NCI-H1436 (cell line): ENCODE measurements around the gene RTN4R.

ENCODE experiments used
- DNase-seq: peaks from one replicate; lab custom pipeline; 2025; lab: John Stamatoyannopoulos, UW

Gene RTN4R

DNA sequence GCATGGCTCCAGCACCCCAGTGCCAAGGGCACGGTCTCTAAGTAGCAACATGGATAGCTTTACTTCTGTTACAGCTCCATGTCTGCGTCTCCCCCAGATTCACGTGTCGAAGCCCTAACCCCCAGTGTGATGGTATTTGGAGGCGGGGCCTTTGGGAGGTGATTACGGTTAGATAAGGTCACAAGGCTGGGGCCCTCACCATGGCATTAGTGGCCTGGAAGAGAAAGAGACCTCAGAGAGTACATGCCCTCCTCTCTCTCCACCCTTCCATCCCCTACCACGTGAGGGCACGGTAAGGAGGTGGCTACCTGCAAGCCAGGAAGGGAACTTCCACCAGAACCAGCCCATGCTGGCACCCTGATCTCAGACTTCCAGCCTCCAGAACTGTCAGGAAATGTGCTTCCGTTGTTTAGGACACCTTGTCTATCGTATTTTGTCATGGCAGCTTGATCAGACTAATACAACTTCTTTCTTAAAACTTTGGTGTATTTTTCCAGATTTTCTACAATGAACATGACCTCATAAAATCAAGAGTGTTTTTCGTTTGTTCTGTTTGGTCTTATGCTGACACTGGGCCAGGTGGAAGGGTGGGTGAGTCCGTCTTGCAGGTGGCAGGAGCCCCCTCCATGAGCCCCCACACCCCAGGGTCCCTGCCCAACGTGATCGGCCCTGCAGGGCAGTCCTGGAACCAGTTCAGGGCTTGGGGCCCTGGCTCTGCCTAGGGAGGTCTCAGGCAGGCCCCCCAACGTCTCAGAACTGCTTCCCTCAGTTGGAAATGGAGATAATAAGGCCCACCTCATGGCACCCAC lies 10.7 kb downstream of the RTN4R start:
- no peak for DNase-seq

DNA sequence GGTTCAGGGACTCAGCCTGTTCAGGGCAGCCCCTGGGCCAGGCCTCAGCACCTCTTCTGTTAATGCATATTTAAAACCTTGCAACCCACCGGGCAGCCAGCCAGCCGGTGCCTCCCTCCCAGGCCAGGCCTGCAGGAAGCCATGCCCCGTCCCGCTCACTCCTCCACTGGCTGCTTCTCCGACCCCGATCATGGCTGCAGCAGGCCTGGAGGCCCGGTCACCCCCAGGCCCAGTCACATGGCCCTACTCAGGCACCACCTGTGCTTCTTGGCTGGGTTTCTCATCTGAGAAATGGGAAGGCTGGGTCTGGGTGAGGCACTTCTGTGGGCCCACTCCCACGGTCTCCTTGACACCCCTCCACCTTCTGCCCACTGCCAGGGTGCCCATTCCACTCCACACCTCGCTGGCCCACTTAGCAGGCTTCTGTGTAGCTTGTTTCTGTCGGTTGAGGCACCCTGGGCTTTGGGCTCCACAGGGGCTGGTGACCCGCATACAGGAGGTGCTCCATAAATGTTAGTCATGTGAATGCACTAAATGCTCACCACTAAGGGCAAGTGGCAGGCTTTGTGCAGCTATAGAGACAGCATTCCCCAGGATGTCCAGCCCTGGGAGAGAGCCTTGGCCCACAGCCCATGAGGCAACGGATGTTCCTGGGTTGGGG lies 11.4 kb downstream of the RTN4R start:
- DNase-seq: no peak

DNA sequence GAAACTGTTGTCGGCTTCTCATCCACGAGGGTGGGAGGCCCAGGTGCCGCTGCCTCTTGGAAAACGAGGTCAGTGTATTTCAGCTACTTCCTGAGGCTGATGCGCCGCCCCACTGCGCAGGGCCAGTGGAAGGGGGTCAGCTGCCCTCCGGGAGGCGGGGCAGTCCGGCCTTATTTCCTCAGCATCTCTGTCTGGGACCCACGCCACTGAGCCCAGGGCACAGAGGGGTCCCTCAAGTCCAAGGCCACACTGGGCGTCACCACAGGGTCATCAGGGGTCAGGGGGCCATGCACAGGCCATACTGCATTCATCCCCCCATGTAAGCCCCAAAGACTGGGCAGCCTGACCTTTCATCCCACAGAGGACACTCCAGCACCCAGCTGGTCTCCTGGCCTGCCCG lies 12.1 kb downstream of the RTN4R start:
- no peak for DNase-seq

DNA sequence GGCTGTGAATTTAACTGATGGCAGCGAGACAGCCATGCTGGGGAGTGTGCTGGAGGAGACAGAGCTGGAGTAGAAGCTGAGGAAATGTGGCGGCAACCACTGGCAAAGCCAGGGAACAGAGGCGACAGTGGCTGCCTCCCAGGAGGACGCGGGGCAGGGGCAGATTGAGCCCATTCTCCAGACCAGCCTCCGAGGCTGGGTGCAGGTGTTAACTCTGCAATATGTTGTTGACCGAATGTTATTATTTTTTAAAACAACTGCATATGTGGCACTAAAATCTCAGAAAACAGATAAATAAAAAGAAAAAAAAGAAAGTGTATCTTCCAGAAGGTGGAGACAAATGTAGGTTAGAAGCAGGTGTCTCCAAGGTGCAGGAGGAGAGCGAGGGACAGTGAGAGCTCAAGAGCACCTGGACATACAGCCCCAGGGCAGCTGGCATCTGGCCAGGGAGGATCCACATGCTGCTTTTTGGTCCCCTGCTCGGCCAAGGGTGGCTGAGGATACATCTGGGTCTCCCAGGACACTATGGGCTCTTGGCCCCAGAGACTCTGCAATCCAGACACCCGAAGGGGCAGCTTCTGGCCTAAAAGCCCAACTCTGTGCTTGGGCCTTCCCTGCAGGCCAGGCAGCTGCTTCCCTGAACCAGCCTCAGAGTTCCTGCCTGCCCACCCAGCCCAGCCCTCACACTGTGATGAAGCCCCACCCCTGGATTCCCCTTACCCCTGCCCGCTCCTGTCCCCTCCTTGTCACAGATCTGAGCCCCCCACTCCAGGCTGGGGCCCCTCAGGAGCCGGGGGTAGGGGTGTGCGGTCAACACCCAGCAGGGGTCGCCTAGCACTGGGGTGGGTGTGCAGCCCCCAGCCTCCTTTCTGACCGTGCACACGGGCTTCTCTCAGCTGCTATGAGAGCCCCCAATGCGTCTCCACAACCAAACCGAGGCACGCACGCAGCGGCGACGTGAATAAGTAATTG lies 12.9 kb downstream of the RTN4R start:
- no peak for DNase-seq

DNA sequence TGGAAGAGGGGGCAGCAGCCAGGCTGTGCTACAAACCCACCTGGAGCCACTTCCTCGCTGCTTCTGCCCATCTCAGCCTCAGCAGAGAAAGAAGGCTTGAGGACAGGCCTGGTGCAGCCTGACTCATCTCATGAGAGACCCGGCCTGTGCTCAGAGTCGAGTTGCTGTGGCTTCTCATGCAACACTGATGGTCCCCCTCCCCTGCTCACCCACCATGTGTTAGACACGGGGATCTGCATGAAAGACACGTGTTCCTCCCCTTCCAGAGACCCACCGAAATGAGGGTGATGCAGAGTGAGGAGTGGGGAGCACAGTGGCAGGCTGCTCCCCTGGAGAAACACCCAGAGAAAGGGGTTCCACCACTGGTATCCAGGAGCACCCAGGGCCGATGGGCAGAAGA lies 15.0 kb downstream of the RTN4R start:
- DNase-seq: no peak

DNA sequence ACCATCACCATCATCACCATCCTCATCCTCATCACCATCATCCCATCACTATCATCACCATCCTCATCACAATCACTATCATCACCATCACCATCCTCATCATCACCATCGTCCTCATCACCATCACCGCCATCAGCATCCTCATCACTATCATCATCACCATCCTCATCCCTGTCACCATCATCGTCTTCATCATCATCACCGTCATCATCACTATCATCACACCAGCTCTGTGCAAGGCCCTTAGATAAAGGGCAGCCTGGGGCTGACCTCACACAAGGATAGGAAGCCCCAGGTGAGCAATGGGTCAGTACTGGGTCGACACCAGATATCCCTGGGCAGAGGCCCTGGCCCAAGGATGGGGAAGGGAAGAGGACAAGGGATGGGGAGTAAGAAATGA lies 16.1 kb downstream of the RTN4R start:
- DNase-seq: no peak

DNA sequence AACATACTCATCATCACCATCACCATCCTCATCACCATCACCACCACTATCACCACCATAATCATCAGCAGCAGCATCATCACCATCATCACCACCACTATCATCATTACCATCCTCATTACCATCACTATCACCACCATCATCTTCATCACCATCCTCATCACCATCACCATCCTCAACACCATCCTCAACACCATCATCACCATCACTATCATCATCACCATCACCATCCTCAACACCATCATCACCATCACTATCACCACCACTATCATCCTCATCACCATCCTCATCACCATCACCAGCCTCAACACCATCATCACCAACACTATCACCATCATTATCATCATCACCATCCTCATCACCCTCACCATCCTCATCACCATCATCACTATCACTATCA lies 16.6 kb downstream of the RTN4R start:
- DNase-seq: no peak

DNA sequence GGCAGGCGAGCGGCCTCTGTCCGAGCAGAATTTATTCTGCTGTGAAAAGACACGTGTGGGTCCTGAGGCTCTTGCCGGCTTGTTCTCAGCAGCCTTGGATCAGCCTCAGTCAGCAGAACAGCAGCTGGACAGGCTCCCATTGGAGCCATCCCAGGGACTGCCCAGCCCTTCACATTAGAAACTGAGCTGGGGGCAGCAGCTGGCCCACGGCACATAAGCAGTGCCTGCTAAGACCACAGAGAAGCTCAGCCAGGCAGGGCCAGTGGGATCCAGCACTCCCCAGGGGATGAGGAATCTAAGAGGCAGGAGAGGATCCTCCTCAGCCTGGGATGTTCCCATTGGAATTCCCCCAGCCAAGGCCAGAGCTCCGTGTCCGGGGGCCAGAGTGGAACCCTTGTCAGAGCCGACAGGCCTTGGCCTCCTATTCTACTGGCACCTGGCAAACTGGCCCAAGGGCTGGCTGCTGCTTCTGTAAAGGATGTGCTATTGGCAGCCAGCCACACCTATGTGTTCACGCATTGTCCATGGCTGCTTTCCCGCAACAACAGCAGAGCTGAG lies 18.2 kb downstream of the RTN4R start:
- DNase-seq: no peak

DNA sequence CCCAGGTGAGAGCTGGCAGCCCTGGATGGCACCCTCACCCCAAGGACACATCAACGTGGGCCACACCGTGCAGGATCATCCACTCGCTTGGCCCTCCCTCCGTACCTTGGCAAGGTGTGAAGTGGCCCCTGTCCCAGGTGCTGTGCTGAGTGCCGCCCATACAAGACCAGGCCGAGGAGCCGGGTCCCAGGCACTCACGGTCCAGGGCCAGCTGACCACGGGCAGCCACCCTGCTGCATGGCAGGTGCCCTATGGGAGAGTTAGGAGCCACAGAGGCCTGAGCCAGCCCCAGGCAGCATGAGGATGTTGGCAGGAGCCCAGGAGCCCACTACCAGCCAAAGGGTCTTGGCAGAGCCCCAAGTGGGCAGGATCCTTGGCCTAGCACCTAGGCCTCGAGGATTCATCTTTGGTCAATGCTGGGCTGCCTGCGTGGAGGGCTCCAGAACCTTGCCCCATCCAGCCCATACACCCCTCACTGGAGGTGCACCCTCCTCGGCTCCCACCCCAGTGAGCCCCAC lies 19.6 kb downstream of the RTN4R start:
- no peak for DNase-seq

DNA sequence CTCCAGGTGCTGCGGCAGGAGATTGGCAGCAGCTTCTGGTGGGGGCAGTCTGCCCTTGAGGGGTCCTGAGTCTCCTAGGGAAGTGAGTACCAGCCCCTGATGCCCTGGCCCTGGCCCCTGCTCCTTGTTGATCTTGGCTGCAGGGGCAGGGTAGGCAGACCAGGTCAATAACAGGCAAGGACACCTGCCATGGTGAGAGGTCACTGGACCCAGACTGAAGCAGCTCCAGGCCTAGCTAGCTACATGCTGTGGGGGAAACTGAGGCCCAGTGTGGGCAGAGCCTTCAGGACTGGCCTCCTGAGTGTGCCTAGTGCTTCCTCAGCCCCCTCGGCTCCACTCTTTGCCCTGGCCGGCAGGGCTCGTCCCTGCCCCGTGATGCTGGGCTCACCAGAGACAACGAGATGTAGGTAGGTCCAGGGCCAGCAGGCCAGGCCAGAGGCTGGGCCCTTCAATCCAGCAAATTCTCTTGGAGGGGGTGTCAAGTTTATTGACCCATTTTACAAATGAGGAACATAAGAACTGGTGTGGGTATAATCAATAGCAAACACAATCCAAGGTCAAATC lies 20.4 kb downstream of the RTN4R start:
- DNase-seq: no peak

DNA sequence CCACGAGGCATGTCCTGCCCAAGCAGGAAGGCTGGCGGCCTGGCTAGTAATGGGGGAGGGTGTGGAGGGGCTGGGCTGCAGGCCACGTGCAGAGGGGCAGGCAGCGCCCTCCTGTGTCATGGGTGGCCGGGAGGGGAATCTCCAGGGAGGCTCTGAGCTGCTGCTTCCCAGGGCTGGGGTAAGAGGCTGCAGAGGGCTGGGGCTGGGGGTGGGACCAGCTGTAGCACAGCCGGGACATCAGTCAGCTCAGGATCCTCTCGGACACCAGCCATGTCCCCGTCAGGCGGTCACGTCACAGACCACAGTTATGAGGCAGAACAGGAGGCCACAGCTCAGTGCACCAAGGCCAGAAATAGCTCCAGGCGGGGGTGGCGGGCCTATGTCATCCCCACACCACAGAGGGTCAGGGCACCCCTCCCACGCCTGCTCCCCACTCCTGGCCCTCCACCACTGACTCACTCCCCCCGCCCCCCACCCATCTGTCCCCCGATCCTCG lies 21.1 kb downstream of the RTN4R start:
- DNase-seq: no peak

DNA sequence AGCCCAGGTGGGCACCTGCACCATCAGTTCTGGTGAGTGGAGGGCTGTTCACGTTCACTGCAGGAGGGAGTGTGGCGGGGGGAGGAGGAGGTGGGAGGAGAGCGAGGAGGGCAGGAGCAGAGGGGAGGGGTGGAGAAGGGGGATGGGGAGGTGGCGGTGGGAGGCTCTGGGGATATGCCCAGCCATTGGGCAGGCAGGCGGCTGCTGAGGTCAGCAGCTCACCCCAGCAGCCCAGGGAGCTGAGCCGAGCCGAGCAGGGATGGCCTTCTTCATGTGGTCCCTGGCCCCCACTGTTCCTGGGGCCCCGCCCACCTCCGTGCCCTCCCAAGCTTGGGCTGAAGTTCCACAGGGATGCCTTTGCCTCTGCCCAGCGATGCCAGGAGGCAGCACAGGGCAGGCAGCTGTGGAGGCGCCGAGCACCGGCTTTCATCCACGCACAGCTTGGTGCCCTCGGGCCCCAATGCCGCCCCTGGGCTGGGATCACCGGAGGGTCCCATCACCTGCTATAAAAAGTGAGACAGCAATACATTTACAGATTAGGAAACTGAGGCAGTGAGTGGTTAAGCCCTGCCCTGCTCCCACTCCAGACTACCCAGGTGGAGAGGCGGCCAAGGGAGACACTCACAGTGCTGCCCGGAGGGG lies 21.6 kb downstream of the RTN4R start:
- no peak for DNase-seq

DNA sequence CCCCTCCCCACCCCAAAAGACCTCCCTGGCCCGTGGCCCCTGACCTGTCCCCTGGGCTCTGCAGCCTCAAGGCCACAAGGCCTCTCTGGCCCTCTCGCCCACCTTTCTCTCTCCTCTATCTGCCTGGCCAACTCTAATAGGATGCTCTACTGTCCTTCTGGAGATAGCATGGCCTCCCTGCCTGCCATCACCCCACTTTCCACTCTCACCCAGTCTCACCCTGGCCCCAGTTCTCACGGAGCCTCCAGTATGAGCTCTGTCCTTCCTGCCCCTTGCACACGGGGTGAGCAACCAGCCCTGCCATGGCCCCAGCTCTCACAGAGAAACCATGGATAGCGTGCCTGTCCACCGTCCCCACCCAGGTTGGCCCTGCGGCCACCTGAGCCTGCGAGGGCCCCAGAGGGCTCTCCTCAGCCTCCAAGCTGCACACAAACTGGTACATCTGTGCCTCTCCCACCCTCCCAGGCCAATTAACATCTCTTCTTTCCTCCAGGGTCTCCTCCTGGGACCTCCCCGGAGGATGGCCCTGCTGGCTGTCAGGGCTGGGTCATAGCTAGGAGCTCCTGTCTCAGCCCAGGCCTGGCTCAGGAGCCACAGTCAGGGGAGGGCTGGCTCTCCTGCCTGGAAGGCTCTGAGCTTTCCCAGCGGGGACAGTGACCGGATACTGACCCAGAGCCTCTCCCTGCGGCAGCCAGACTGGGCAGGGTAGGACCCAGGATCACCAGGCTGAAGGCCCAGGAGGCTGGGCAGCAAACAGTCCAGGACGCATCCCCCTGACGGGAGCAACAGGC lies 22.3 kb downstream of the RTN4R start:
- DNase-seq: no peak

DNA sequence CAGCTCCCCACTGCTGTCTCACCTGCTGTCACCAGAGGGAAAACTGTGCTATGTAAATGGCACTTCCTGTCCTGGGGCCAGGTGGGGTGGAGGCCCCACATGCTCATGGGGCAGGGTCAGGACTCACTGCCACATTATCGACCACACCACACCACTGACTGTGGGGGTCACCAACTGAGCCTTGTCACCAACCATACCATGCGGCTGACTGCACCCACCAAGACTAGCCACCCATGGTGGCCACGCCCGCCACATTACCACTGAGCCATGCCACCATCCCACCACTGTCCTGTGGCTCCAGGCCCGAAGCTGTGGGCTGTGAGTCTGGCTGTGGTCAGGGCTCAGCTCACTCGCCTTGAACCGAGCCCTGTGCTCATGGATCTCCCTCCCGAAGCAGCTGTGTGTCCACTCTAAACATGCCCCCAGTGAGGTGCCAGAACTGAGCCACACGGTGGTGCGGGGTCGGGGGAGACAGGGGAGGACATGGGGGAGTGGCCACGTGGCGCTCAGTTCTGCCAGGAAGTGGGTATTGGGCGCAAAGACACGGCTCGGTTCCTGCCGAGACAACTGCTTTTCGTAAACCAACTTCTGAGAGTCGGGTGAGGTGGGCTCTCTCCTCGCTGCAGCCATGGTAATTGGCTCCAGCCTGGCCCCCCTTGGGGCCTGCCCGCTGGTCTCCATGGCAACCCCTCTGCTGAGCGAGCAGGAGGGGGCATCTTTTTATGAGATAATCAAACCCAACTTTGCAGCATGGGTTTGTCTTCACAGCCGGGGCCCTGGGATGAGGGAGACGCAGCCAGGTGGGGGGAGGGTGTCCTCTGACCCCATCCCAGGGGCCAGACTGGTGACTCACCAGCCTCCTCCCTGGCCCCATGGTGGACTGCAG lies 23.2 kb downstream of the RTN4R start:
- no peak for DNase-seq

DNA sequence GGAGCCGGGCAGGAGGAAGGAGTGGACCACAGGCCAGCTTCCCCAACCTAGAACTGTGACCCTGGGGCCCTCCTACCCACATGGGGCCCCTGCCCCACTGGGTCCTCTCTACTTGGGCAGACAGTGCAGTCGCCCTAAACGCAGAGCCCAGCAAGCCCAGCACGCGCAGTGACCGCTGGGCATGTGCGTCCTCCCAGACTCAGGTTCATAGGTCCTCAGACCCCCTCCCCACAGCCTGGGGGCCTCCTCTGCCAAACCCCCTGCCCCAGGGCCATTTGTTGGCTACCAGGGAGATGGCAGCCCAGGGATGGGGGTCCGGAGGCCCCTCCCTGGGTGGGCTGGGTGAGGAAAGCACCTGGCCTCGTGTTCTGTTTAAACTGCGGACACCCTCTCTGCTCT lies 23.9 kb downstream of the RTN4R start:
- no peak for DNase-seq

DNA sequence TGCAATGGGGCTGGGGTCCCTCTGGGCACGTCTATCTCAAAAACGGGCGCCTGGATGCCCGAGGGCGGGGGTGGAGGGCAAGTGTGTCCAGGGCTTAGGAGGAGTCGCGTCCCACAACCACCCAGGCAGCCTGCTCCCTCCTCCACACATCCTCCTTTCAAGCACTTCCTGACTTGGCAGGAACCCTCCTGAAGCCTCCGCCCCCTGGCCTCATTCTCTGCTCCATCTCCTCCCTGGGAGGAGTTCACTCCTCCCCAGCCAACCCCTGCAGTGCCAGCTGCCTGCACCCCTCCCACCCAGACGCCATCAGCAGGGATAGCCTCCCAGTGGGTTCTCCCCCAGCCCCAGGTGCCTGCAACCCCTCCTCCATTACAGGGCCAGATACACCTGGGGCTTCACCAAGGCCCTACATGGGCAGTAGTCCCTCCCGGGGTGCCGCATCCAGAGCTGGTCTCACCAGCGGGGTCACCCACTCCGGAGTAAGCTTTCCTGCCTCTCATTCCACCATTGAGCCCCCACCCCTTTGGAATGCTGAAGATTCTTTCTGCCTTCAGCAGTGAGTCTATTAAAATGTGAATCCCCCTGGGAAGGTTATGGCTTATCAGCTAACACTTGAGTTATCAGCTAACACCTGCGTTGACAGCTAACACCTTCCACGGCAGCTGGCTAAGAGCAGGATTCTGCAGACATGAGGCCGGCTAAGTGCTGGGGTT lies 24.4 kb downstream of the RTN4R start:
- DNase-seq: peak; percentile 86

DNA sequence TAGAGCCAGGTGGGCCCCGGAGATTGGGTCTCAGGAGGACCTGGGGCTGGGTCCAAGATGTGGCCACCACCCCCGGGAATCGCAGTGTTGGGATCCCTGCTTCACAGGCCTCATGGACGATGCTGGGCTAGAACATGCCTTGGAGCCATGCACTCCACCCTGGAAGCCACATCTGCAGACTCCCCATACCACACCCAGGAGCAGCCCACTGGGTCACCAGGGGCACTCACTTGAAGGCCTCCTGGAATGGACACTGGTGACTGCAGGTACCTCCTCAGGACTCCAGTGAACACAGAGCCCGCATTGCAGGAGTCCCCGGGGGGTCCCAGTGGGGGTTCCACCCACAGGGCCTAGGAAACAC lies 25.0 kb downstream of the RTN4R start:
- no peak for DNase-seq

DNA sequence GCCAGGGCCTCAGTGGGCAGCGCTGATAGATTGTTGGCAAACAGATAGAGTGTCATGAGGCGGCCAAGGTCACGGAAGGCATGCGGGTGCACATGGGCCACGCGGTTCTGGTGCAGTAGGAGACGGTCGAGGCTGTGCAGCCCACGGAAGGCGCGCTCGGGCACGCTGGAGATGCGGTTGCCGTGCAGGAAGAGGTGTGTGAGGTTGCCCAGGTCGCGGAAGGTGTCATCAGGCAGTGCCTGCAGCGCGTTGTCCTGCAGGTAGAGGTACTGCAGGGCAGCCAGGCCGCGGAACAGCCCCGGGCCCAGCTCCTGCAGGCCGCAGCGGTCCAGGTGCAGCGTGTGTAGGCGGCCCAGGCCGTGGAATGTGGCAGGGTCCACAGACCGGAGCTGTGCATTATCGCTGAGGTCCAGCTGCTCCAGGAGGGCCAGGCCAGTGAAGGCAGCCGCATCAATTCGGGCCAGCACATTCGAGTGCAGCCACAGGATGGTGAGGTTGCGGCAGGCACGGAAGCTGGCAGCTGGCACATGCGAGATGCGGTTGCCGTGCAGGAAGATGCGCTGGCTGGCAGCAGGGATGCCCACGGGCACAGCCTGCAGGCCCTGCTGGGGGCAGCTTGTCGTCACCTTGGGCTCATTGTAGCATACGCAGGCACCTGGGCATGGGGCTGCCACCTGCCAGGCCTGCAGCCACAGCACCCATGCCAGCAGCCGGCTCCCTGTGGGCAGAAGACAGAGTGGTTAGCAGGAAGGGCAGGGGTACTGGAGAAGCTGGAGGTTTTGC lies 25.5 kb downstream of the RTN4R start:
- DNase-seq: no peak
